Lower lobe of right lung (tissue), 2 donors: Measurements from ENCODE around the gene ATG5. TPM values are rescaled to one million over a fixed set of nuclear protein-coding genes. Genes with fewer than 3 reads are reported as not detected.

Experiments used
- ATAC-seq, 2 donors: fragments of 200-7000 bp; cut with Tn5 transposase; one replicate each; pipeline ENCODE4 v1.9.1; 2020 to 2022; ENCODE audit warnings: mild to moderate bottlenecking in 2 of 2, moderate library complexity in 2 of 2
- DNase-seq: peaks from one replicate; pipeline ENCODE4 v3.0.0-alpha.2; 2020
- H3K27ac ChIP-seq: fragments of 200-600 bp; one replicate; pipeline ENCODE4 v1.8.0; 2022
- H3K27me3 ChIP-seq: fragments of 200-600 bp; one replicate; pipeline ENCODE4 v1.8.0; 2022; ENCODE audit warnings: low read depth
- H3K36me3 ChIP-seq: fragments of 200-600 bp; one replicate; pipeline ENCODE4 v1.8.0; 2022; ENCODE audit warnings: mild to moderate bottlenecking
- H3K4me1 ChIP-seq: fragments of 200-600 bp; one replicate; pipeline ENCODE4 v1.8.0; 2022
- H3K4me3 ChIP-seq: fragments of 200-600 bp; one replicate; pipeline ENCODE4 v1.8.0; 2022; ENCODE audit warnings: mild to moderate bottlenecking
- H3K9me3 ChIP-seq: fragments of 200-600 bp; one replicate; pipeline ENCODE4 v1.8.0; 2022
- intact Hi-C: fragments of 100-400 bp; cut with DNase I; formaldehyde crosslinking; loops from one replicate; pipeline ENCODE4 v1.11.0; 2022
- total RNA-seq: library from RNA; stranded (reverse); fragmentation: NEBNext Ultra II Directional; extraction: Animal tissue kit (Norgen Biotek cat#: 25700); gene quantifications from one replicate; pipeline ENCODE4 v1.2.1, GENCODE V29; 2021
- TF ChIP-seq, protein P1 (sequence below): fragments of 200-600 bp; IDR thresholded peaks from one replicate; pipeline ENCODE4 v1.8.0; 2022; ENCODE audit warnings: antibody characterized with exemption, mild to moderate bottlenecking
- donor health status: DM: no; HTN: yes; CAD: no; lungs with severe emphysema.

Gene ATG5
- total RNA-seq, 1 donor from 2014 or later, result 33.6 TPM

GRCh38 chr6:106290954-106291353 is 34.6 kb downstream of the ATG5 start:
- Histone ChIP-seq H3K27me3 (no peaks in the 10 kb centered on the region), H3K4me1 (no peaks in the 10 kb centered on the region), H3K4me3 (no peak overlapping the region), H3K9me3 (peaks cover 7% of the 10 kb centered on the region), H3K36me3 (peaks cover 19% of the 10 kb centered on the region), H3K27ac (no peak overlapping the region)
- ATAC-seq (no peak), DNase-seq (no peak)
- intact Hi-C loops, result no loop called here
- TF ChIP-seq, protein P1, sequence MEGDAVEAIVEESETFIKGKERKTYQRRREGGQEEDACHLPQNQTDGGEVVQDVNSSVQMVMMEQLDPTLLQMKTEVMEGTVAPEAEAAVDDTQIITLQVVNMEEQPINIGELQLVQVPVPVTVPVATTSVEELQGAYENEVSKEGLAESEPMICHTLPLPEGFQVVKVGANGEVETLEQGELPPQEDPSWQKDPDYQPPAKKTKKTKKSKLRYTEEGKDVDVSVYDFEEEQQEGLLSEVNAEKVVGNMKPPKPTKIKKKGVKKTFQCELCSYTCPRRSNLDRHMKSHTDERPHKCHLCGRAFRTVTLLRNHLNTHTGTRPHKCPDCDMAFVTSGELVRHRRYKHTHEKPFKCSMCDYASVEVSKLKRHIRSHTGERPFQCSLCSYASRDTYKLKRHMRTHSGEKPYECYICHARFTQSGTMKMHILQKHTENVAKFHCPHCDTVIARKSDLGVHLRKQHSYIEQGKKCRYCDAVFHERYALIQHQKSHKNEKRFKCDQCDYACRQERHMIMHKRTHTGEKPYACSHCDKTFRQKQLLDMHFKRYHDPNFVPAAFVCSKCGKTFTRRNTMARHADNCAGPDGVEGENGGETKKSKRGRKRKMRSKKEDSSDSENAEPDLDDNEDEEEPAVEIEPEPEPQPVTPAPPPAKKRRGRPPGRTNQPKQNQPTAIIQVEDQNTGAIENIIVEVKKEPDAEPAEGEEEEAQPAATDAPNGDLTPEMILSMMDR, result no peak

GRCh38 chr6:106290032-106290431 is 35.5 kb downstream of the ATG5 start:
- H3K36me3 ChIP-seq, result peaks cover 19% of the 10 kb centered on the region
- TF ChIP-seq, protein P1, result no peak
- no peaks in the 10 kb centered on the region for H3K27me3 ChIP-seq
- H3K9me3 ChIP-seq, result peaks cover 7% of the 10 kb centered on the region
- no peak for ATAC-seq
- no peak overlapping the region for H3K4me3 ChIP-seq
- DNase-seq, result no peak
- H3K4me1 ChIP-seq, result no peaks in the 10 kb centered on the region
- intact Hi-C loops, result no loop called here
- H3K27ac ChIP-seq, result no peak overlapping the region

DNA sequence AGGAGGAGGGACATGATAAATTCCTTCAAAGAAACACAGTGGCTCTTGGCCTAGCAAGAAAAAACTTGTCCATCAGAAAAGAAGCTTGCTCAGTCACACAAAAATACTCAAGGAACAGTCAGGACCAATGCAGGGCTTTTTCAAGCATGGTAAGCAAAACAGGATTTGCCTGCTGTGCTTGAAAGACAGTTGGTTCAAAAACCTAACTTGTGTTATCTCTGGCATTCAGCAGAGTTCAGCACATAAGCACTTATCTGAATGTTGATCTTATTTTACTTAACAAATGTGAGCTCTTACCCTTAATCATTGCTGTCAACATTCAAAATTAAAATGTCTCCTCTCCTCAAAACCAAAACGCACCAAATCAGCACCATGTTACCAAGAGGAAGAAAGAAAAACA is 38.3 kb downstream of the ATG5 start:
- no peak for DNase-seq
- Histone ChIP-seq H3K4me1 (no peaks in the 10 kb centered on the region), H3K4me3 (no peak overlapping the region), H3K36me3 (peaks cover 14% of the 10 kb centered on the region), H3K9me3 (peaks cover 7% of the 10 kb centered on the region), H3K27me3 (no peaks in the 10 kb centered on the region), H3K27ac (no peak overlapping the region)
- TF ChIP-seq, protein P1, result no peak
- no peak for ATAC-seq
- intact Hi-C loops, result no loop called here

- Histone ChIP-seq H3K36me3 (peaks cover 9% of the 10 kb centered on the region), H3K4me1 (no peaks in the 10 kb centered on the region), H3K27me3 (no peaks in the 10 kb centered on the region), H3K4me3 (no peak overlapping the region), H3K9me3 (peaks cover 7% of the 10 kb centered on the region), H3K27ac (no peak overlapping the region)
- TF ChIP-seq, protein P1, result no peak
- intact Hi-C loops, result no loop called here
- DNase-seq (no peak), ATAC-seq (no peak)
These were observed 38.8 kb downstream of the ATG5 start for GRCh38 chr6:106286746-106287145.

DNA sequence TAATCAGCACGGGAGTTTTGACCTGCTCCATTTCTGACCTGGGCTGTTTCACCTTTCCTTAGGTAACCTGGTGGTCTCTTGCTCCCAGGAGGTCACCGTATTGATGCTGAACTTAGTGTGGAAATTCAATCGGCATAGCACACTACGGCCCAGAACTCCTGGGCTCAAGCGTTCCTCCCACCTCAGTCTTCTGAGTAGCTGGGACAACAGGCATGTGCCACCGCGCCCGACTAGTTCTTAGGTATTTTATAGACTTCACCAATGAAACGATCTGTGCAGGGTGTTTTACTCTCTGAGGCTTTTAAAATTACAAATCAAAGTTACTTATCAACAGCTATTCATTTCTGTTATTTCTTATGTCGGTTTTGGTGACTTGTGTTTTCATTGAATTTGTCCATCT is 42.1 kb downstream of the ATG5 start:
- no peak for DNase-seq
- Histone ChIP-seq H3K27me3 (no peaks in the 10 kb centered on the region), H3K36me3 (peaks cover 10% of the 10 kb centered on the region), H3K9me3 (no peaks in the 10 kb centered on the region), H3K27ac (no peak overlapping the region), H3K4me1 (no peaks in the 10 kb centered on the region), H3K4me3 (no peak overlapping the region)
- intact Hi-C loops, result no loop called here
- no peak for ATAC-seq
- TF ChIP-seq, protein P1, result no peak

DNA sequence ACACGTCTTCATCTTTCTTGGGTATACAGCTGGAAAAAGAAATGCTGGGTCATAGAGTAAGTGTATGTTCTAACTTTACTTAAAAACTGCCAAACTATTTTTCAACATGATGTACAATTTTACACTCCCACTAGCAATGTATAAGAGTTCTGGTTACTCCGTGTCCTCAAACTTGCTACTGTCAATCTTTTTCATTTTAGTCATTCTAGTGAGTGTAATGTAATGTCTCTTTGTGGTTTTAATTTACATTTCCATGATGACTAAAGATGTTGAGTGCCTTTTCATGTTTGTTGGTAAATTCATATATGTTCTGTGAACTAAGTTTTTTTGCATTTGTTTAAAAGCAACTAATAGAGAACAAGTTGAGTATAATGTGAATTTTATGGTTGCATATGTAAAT is 43.9 kb downstream of the ATG5 start:
- Histone ChIP-seq H3K27ac (no peak overlapping the region), H3K27me3 (no peaks in the 10 kb centered on the region), H3K36me3 (peaks cover 11% of the 10 kb centered on the region), H3K4me1 (no peaks in the 10 kb centered on the region), H3K9me3 (no peaks in the 10 kb centered on the region), H3K4me3 (no peak overlapping the region)
- TF ChIP-seq, protein P1, result no peak
- no peak for DNase-seq
- intact Hi-C loops, result no loop called here
- no peak for ATAC-seq
